Measurements from ENCODE around the gene C10orf62. TPM values are rescaled to one million over a fixed set of nuclear protein-coding genes. Genes with fewer than 3 reads are reported as not detected.

C10orf62 gene
- total and polyA plus RNA-seq, 2 donors (not counting 3 experiments of a cell fraction or from before 2014, with no cell fraction given), result not detected

- H3K79me2 ChIP-seq (ENCODE audit: control insufficient read depth, insufficient read depth, low read length), result no peaks in the 10 kb centered on the region
- no peak for DNase-seq (ENCODE audit: low read depth, low spot score)
- no peak overlapping the region for H3K27ac ChIP-seq (ENCODE audit: insufficient read depth, low read depth, low read length)
- H3K4me2 ChIP-seq (ENCODE audit: insufficient read depth, low read length), result no peak overlapping the region
- H3K9me1 ChIP-seq (replicated peaks; ENCODE audit: control insufficient read depth, extremely low read depth, insufficient read depth, low read length), result no peaks in the 10 kb centered on the region
- no peak overlapping the region for H3K9ac ChIP-seq (replicated peaks; ENCODE audit: extremely low read depth, insufficient read depth, low read length)
- ChIA-PET CTCF (no interaction called here), POLR2A (no interaction called here)
- peaks cover 25% of the 10 kb centered on the region for H3K4me1 ChIP-seq (ENCODE audit: control insufficient read depth, extremely low read depth, insufficient read depth, low read length)
- H3K27me3 ChIP-seq (ENCODE audit: control insufficient read depth in 2 of 2, insufficient read depth in 2 of 2, low read length in 2 of 2), result no peaks in the 10 kb centered on the region
- dilution Hi-C loops (cut with MboI; ENCODE audit: extremely low pct_ligation_motif_present, low sequenced_read_pairs) (no loop called here), intact Hi-C loops (cut with micrococcal nuclease) (loop anchor here (5.0 kb wide), 1 partner anchor 192 kb away; no protein-coding TSS in a partner anchor)
- no peak overlapping the region for H2AFZ ChIP-seq (ENCODE audit: low read depth, low read length)
- no peaks in the 10 kb centered on the region for H3K36me3 ChIP-seq (ENCODE audit: control insufficient read depth in 2 of 2, extremely low read depth in 1 of 2, insufficient read depth in 2 of 2, low read length in 2 of 2)
- TF ChIP-seq CTCF (IDR thresholded peaks at IDR 0.05; ENCODE audit: extremely low read depth in 1 of 2, insufficient read depth in 1 of 2, low read depth in 1 of 2, low read length in 2 of 2), result no peak
- no peak for TF ChIP-seq POLR2AphosphoS5 (IDR thresholded peaks at IDR 0.05; ENCODE audit: insufficient read depth, low read depth, low read length)
- no peak for TF ChIP-seq GATA2 (IDR thresholded peaks at IDR 0.05; ENCODE audit: insufficient read depth, insufficient read length, low read depth, low read length)
- no peak for TF ChIP-seq EZH2 (IDR thresholded peaks at IDR 0.05; ENCODE audit: borderline replicate concordance, low read depth, low read length, severe bottlenecking)
- TF ChIP-seq POLR2A (IDR thresholded peaks at IDR 0.05; ENCODE audit: low read depth, low read length), result no peak
- TF ChIP-seq JUN (IDR thresholded peaks at IDR 0.05; ENCODE audit: borderline replicate concordance, insufficient read depth, insufficient read length, low read depth), result no peak
- no peak for TF ChIP-seq FOS (IDR thresholded peaks at IDR 0.05; ENCODE audit: borderline replicate concordance, insufficient read depth, low read length)
- TF ChIP-seq MYC (IDR thresholded peaks at IDR 0.05; ENCODE audit: low read depth, low read length), result no peak
- TF ChIP-seq MAX (IDR thresholded peaks at IDR 0.05; ENCODE audit: insufficient read depth, insufficient read length), result no peak
- FAIRE-seq, result no peak
- H3K9me3 ChIP-seq (replicated peaks; ENCODE audit: control insufficient read depth, insufficient read depth, low read length), result no peaks in the 10 kb centered on the region
- no TSS peak for BruUV-seq (replicated peaks)
- no peak overlapping the region for H3K4me3 ChIP-seq (replicated peaks in 1 of 3; ENCODE audit: insufficient read depth in 1 of 3, low read depth in 1 of 3, low read length in 3 of 3)
- no peaks in the 10 kb centered on the region for H4K20me1 ChIP-seq (replicated peaks; ENCODE audit: control insufficient read depth, extremely low read depth, insufficient read depth, low read length)
Observed at GRCh38 chr10:97599272-97599619, 9.7 kb downstream of the C10orf62 start.

Measured in endothelial cell of umbilical vein (primary cell).